Stomach (tissue), 4 donors: ENCODE data around the gene CAPN2.

Source experiments
- CTCF ChIP-seq, 7 experiments: fragments of 450-650 bp in 4 of 7; fragments of 200-600 bp in 3 of 7; sonication (generic) in 3 of 7; IDR thresholded peaks; one replicate each; pipeline ENCODE4 v1.5.1; 2016 to 2019; ENCODE audit warnings: antibody characterized with exemption in 7 of 7, control low read depth in 2 of 7, mild to moderate bottlenecking in 1 of 7
- EP300 ChIP-seq: sonication (generic); formaldehyde crosslinking; IDR thresholded peaks from one replicate; pipeline ENCODE4 v1.6.1; 2017; ENCODE audit warnings: antibody characterized with exemption
- POLR2A ChIP-seq, 4 donors: fragments of 450-650 bp; IDR thresholded peaks; one replicate each; pipeline ENCODE4 v1.6.1; 2016; ENCODE audit warnings: antibody characterized with exemption in 4 of 4, control low read depth in 2 of 4, mild to moderate bottlenecking in 1 of 4, moderate library complexity in 1 of 4
- POLR2AphosphoS5 ChIP-seq, 3 donors: sonication (generic); formaldehyde crosslinking; IDR thresholded peaks; one replicate each; pipeline ENCODE4 v1.6.1; 2016; ENCODE audit warnings: antibody characterized with exemption in 3 of 3

GRCh38 chr1:223771469-223771813 is 59.1 kb downstream of the CAPN2 start:
- TF ChIP-seq CTCF (IDR thresholded peaks at IDR 0.05) (no peak), POLR2AphosphoS5 (IDR thresholded peaks at IDR 0.05) (no peak), POLR2A (IDR thresholded peaks at IDR 0.05) (no peak), EP300 (no peak)
